ENCODE data around the gene ZNF280B. TPM values are rescaled to one million over a fixed set of nuclear protein-coding genes. Genes with fewer than 3 reads are reported as not detected.

The ZNF280B gene
- polyA plus RNA-seq, 1 of the 3 experiments (the other 2 are of a cell fraction) = 0.82 TPM

DNA sequence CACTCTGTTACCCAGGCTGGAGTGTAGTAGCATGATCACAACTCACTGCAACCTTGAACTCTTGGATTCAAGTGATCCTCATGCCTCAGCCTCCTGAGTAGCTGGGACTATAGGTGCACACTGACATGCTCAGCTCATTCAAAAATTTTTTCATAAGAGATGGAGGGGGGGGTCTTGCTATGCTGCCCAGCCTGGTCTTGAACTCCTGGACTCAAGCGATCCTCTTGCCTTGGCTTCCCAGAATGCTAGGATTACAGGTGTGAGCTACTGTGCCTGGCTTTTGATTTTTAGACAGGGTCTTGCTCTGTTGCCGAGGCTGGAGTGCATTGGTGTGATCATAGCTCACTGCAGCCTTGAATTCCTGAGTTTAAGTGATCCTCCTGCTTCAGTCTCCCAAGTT, 36.5 kb upstream of the ZNF280B start (continued):
- TF ChIP-seq, protein P1, sequence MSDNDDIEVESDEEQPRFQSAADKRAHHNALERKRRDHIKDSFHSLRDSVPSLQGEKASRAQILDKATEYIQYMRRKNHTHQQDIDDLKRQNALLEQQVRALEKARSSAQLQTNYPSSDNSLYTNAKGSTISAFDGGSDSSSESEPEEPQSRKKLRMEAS (IDR thresholded peaks at IDR 0.05; ENCODE audit: low read depth) = no peak
- TF ChIP-seq GATA2 (CRISPR knock-in tag; IDR thresholded peaks at IDR 0.05) = no peak

DNA sequence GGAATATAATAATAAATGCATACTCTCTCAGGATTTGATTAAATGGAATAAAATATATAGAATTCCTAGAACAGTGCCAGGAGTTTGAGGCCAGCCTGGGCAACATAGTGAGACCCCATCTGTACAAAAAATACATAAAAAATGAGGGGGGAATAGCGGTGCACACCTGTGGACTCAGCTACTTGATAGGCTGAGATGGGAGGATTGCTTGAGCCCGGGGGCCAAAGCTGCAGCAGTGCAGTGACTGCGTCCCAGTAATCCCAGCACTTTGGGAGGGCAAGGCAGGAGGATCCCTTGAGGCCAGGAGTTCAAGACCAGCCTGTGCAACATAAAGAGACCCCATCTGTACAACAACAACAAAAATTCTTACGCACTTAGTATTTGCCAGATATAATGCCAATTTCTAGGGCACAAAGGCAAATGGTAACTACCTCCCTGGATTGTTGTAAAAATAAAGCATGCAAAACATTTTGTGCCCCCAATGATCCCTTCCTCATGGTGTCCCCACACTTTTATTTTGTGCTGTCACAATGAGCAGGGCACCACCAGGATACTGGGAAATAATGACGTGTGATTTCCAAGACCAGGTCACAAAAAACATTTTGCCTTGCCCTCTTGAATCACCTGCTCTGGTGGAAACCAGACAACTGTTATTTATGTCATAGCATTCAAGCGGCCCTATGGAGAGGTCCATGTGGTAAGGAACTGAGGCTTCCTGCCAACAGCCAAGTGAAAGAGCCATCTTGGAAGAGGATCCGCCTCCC, 29.9 kb upstream of the ZNF280B start:
- H3K4me3 ChIP-seq (ENCODE audit: low read depth in 2 of 2, low read length in 1 of 2) = no peak overlapping the region
- no peak overlapping the region for H3K27ac ChIP-seq (ENCODE audit: low read depth in 2 of 2, low read length in 1 of 2)
- no peaks in the 10 kb centered on the region for H3K9me2 ChIP-seq
- no peaks in the 10 kb centered on the region for H3F3A ChIP-seq (replicated peaks; ENCODE audit: insufficient read depth)
- H3K4me2 ChIP-seq = no peak overlapping the region
- ChIA-PET POLR2A (no interaction called here), CTCF (interaction anchor here (1.1 kb wide), 1 partner anchor 20 kb away, joined by 4 read pairs; the partner anchor contains the start of gene PRAME)
- H3K27me3 ChIP-seq (ENCODE audit: insufficient read depth) = no peaks in the 10 kb centered on the region
- H2AFZ ChIP-seq (ENCODE audit: low read depth) = no peak overlapping the region
- H3K9me3 ChIP-seq = no peaks in the 10 kb centered on the region
- no peak for DNase-seq
- no peaks in the 10 kb centered on the region for H3K36me3 ChIP-seq (replicated peaks in 1 of 2; ENCODE audit: control insufficient read depth in 1 of 2, insufficient read depth in 2 of 2, low read length in 1 of 2)
- no peak overlapping the region for H3K9ac ChIP-seq
- H3K79me2 ChIP-seq (ENCODE audit: insufficient read depth) = no peaks in the 10 kb centered on the region
- 74% methylated on average over 7 of the region's 7 CpGs for WGBS (ENCODE audit: low lambda C conversion rate)
- TF ChIP-seq GABPA (IDR thresholded peaks at IDR 0.05; ENCODE audit: low read depth) (no peak), RAD21 (IDR thresholded peaks at IDR 0.05; ENCODE audit: low read length) (no peak), TAF1 (IDR thresholded peaks at IDR 0.05; ENCODE audit: borderline replicate concordance, low read depth, low read length) (no peak), JUND (IDR thresholded peaks at IDR 0.05) (no peak), RCOR1 (IDR thresholded peaks at IDR 0.05; ENCODE audit: low read length) (no peak), FOXM1 (IDR thresholded peaks at IDR 0.05; ENCODE audit: low read depth) (no peak), ELF1 (IDR thresholded peaks at IDR 0.05) (no peak), EP300 (IDR thresholded peaks at IDR 0.05; ENCODE audit: borderline replicate concordance in 1 of 2, low read depth in 1 of 2, low read length in 1 of 2) (no peak), RXRA (IDR thresholded peaks at IDR 0.05; ENCODE audit: borderline replicate concordance, low read depth) (no peak), TCF12 (IDR thresholded peaks at IDR 0.05) (no peak), YY1 (IDR thresholded peaks at IDR 0.05; ENCODE audit: low read depth) (no peak)
- TF ChIP-seq, protein P2, sequence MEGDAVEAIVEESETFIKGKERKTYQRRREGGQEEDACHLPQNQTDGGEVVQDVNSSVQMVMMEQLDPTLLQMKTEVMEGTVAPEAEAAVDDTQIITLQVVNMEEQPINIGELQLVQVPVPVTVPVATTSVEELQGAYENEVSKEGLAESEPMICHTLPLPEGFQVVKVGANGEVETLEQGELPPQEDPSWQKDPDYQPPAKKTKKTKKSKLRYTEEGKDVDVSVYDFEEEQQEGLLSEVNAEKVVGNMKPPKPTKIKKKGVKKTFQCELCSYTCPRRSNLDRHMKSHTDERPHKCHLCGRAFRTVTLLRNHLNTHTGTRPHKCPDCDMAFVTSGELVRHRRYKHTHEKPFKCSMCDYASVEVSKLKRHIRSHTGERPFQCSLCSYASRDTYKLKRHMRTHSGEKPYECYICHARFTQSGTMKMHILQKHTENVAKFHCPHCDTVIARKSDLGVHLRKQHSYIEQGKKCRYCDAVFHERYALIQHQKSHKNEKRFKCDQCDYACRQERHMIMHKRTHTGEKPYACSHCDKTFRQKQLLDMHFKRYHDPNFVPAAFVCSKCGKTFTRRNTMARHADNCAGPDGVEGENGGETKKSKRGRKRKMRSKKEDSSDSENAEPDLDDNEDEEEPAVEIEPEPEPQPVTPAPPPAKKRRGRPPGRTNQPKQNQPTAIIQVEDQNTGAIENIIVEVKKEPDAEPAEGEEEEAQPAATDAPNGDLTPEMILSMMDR (IDR thresholded peaks at IDR 0.05) = no peak
- TF ChIP-seq, protein P1 (IDR thresholded peaks at IDR 0.05; ENCODE audit: low read depth) = no peak
- TF ChIP-seq, protein P3, sequence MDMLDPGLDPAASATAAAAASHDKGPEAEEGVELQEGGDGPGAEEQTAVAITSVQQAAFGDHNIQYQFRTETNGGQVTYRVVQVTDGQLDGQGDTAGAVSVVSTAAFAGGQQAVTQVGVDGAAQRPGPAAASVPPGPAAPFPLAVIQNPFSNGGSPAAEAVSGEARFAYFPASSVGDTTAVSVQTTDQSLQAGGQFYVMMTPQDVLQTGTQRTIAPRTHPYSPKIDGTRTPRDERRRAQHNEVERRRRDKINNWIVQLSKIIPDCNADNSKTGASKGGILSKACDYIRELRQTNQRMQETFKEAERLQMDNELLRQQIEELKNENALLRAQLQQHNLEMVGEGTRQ (IDR thresholded peaks at IDR 0.05; ENCODE audit: borderline replicate concordance, low read depth, low read length) = no peak
- TF ChIP-seq, protein P4, sequence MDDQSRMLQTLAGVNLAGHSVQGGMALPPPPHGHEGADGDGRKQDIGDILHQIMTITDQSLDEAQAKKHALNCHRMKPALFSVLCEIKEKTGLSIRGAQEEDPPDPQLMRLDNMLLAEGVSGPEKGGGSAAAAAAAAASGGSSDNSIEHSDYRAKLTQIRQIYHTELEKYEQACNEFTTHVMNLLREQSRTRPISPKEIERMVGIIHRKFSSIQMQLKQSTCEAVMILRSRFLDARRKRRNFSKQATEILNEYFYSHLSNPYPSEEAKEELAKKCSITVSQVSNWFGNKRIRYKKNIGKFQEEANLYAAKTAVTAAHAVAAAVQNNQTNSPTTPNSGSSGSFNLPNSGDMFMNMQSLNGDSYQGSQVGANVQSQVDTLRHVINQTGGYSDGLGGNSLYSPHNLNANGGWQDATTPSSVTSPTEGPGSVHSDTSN (IDR thresholded peaks at IDR 0.05) = no peak
- TF ChIP-seq, protein P5, sequence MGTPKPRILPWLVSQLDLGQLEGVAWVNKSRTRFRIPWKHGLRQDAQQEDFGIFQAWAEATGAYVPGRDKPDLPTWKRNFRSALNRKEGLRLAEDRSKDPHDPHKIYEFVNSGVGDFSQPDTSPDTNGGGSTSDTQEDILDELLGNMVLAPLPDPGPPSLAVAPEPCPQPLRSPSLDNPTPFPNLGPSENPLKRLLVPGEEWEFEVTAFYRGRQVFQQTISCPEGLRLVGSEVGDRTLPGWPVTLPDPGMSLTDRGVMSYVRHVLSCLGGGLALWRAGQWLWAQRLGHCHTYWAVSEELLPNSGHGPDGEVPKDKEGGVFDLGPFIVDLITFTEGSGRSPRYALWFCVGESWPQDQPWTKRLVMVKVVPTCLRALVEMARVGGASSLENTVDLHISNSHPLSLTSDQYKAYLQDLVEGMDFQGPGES (IDR thresholded peaks at IDR 0.05; ENCODE audit: low read depth, low read length) = no peak
- H4K20me1 ChIP-seq (ENCODE audit: insufficient read depth) = no peaks in the 10 kb centered on the region
- no peaks in the 10 kb centered on the region for H3K4me1 ChIP-seq (ENCODE audit: control insufficient read depth in 1 of 2, insufficient read depth in 2 of 2, low read depth in 1 of 2, low read length in 1 of 2)

All from SK-N-SH (cell line).